ENCODE results near the gene MPV17L.

The MPV17L gene

GRCh38 chr16:15461376-15461775, 65.8 kb downstream of the MPV17L start:
- TF ChIP-seq CTCF (IDR thresholded peaks at IDR 0.05) = no peak
- peaks cover 21% of the 10 kb centered on the region for H3K36me3 Mint-ChIP-seq (ENCODE audit: low read depth)
- no peak overlapping the region for H3K27ac Mint-ChIP-seq
- no peak for DNase-seq
- H3K4me1 Mint-ChIP-seq = peaks cover 8% of the 10 kb centered on the region
- no peaks in the 10 kb centered on the region for H3K27me3 Mint-ChIP-seq (ENCODE audit: low read depth, poor library complexity)
- no peak overlapping the region for H3K4me3 Mint-ChIP-seq
- peaks cover 6% of the 10 kb centered on the region for H3K9me3 Mint-ChIP-seq

Measured in nephron progenitor cell (in vitro differentiated cells).